Activated T-cell treated with anti-CD3 and anti-CD28 coated beads for 1 hour (primary cell): Measurements from ENCODE around the gene TBKBP1.
"Not testable (repeated sequence)": the region's sequence is repeated elsewhere in the genome, so short reads cannot be mapped to it uniquely, and the experiment has no call there.

ENCODE experiments used
- DNase-seq: peaks from one replicate; pipeline ENCODE4 v3.0.0-alpha.2; 2020; ENCODE audit warnings: low read depth

Gene TBKBP1

GRCh38 chr17:47733047-47733673 is 39.2 kb downstream of the TBKBP1 start, which contains the start of gene TBX21:
TBX21 (plus strand) TSS chr17:47733236; CDS start chr17:47733455, 219 bp downstream.
- peak; percentile 84 for DNase-seq

GRCh38 chr17:47733674-47734410 is 39.9 kb downstream of the TBKBP1 start:
- no peak for DNase-seq

GRCh38 chr17:47735139-47735464 is 41.1 kb downstream of the TBKBP1 start:
- DNase-seq = no peak

- DNase-seq = no peak
These were observed 41.6 kb downstream of the TBKBP1 start for GRCh38 chr17:47735536-47736011.

GRCh38 chr17:47736501-47737495 is 42.8 kb downstream of the TBKBP1 start:
- DNase-seq = no peak

- no peak for DNase-seq
These were observed 44.2 kb downstream of the TBKBP1 start for GRCh38 chr17:47738178-47738577.

- DNase-seq = no peak
These were observed 45.2 kb downstream of the TBKBP1 start for GRCh38 chr17:47739150-47739549.

- not testable (repeated sequence) for DNase-seq
These were observed 46.0 kb downstream of the TBKBP1 start for GRCh38 chr17:47739945-47740344.

GRCh38 chr17:47741109-47741792 is 47.3 kb downstream of the TBKBP1 start:
- DNase-seq = no peak

- DNase-seq = no peak
These were observed 47.8 kb downstream of the TBKBP1 start for GRCh38 chr17:47741793-47742145.

GRCh38 chr17:47742319-47743181 is 48.6 kb downstream of the TBKBP1 start:
- peak; percentile 45 for DNase-seq

GRCh38 chr17:47744168-47745036 is 50.4 kb downstream of the TBKBP1 start:
- DNase-seq = no peak

- no peak for DNase-seq
These were observed 51.0 kb downstream of the TBKBP1 start for GRCh38 chr17:47745037-47745380.

GRCh38 chr17:47751471-47751870 is 57.5 kb downstream of the TBKBP1 start:
- no peak for DNase-seq

GRCh38 chr17:47757386-47757785 is 63.4 kb downstream of the TBKBP1 start:
- DNase-seq = no peak

GRCh38 chr17:47760409-47761140 is 66.6 kb downstream of the TBKBP1 start:
- DNase-seq = no peak
